ENCODE measurements around the gene MIEN1.
"Not testable (repeated sequence)": the region's sequence is repeated elsewhere in the genome, so short reads cannot be mapped to it uniquely, and the experiment has no call there.

Gene MIEN1

GRCh38 chr17:39715375-39716072 is 14.8 kb downstream of the MIEN1 start:
- no peak for DNase-seq

- no peak for DNase-seq
These were observed 16.1 kb downstream of the MIEN1 start for GRCh38 chr17:39714234-39714633.

GRCh38 chr17:39711851-39712250 is 18.5 kb downstream of the MIEN1 start:
- no peak for DNase-seq

DNA sequence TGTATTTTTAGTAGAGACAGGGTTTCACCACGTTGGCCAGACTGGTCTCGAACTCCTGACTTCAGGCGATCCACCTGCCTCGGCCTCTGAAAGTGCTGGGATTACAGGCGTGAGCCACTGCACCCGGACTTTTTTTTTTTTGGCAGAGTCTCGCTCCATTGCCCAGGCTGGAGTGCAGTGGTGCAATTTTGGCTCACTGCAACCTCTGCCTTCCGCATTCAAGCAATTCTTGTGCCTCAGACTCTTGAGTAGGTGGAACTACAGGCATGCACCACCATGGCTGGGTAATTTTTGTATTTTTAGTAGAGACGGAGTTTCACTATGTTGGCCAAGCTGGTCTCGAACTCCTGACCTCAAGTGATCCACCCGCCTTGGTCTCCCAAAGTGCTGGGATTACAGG is 19.3 kb downstream of the MIEN1 start:
- not testable (repeated sequence) for DNase-seq

DNA sequence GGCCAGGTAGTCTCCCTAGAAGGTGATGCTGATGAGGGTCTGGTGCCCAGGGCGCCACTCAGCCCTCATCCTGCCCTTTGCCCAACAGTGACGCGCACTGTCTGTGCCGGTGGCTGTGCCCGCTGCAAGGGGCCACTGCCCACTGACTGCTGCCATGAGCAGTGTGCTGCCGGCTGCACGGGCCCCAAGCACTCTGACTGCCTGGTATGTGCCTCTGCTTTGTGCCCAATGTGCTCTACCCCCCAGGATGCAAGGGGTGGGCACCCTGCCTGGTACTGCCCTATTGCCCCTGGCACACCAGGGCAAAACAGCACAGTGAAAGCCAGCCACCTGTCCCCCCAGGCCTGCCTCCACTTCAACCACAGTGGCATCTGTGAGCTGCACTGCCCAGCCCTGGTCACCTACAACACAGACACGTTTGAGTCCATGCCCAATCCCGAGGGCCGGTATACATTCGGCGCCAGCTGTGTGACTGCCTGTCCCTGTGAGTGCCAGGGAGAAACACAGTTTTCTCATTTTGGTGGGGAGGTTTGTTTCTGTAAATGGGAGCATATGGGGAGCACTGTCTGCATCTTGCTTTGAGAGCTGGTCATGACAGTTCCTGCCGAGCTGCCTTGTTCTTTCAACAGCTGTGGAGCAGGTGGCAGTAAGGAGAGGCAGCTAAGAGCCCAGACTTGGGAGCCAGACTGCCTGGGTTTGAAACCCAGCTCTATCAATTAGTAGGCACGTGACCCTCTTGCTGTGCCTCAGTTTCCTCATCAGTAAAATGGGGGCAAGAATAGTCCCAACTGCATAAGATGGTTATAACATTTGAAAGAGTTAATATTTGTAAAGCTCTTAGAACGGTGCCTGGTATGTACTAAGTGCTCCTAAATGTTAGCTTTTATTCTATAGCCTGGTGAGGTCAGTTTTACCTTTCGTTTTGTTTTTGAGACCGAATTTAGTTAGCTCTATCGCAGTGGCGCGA is 20.1 kb downstream of the MIEN1 start:
- no peak for DNase-seq

- no peak for DNase-seq
These were observed 20.9 kb downstream of the MIEN1 start for GRCh38 chr17:39709319-39709997.

- DNase-seq = peak; percentile 29
These were observed 23.4 kb downstream of the MIEN1 start for GRCh38 chr17:39706921-39707337.

- DNase-seq = no peak
These were observed 23.9 kb downstream of the MIEN1 start for GRCh38 chr17:39706383-39706782.

DNA sequence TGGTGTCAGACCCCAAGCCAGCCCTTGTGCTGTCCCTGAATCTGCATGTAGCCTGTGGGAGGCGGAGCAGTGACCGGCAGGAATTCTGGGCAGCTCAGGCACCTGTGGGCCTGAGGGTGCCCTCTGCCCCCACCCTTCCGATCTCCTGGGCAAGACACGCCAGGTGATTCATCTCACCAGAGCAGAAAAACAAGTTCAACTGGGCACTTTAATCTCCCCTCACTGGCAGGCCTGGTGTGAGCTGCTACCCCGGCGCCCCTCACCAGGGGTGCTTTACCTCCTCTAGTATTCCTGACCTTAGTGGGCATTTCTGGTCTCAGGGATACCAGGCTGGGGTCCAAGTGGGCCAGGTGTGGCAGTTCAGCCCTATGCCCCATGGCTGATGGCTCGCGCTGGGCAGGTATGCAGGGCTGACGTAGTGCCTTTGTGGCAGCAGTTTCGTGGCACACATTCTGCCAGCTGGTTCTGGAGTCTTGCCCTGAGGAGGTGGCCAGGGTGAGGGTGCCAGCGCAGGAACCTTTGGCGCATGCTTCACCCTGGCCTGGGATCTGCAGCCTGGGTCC is 24.5 kb downstream of the MIEN1 start:
- no peak for DNase-seq

GRCh38 chr17:39704821-39705551 is 25.3 kb downstream of the MIEN1 start:
- no peak for DNase-seq

GRCh38 chr17:39703913-39704312 is 26.4 kb downstream of the MIEN1 start:
- DNase-seq = no peak

DNA sequence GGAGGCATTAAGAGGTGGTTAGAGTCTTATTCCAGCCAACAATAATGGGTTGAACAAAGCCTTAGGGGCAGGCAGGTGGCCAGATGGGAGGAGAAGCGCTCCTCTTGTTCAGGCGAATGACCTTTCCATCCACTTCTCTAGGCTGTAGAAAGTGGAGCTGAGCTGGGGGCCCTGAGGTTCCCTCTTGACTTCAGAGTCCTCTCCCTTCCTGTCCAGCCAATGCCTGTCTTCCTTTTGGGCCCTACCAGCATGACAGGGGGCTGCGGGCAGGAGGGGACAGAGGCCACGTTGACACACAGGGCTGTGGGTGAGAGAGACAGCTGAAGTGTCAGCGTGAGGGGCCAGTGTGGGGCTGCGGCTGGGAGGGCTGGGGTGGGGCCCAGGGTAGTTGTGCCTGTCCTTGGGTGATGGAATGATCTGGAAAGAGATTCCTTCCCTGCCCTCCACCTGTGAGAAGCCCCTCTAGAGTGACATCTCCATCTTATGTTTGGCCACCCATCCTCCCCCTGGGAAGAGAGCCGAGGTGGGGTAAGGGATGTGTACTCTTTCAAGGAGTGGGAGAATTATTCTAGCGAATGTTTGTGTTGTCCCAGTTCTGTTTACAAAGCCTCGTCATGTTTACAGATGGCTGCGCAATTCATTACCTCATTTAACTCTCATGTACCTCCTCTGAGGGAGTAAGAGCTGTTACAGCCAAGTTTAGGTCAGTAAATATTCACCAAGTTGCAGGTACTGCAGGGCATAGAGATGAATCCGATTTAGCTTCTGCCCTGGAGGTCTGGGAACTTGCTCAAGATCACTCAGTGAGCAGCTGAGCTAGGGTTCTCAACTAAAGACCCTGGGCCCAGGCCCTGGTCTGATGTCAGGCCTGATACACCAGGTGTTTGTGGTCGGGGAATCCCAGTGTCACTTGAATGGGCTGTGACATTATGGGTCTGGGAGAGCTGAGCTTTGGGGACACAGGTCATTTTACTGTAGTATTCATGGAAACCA is 27.1 kb downstream of the MIEN1 start:
- no peak for DNase-seq

- DNase-seq = no peak
These were observed 28.4 kb downstream of the MIEN1 start for GRCh38 chr17:39701784-39702422.

DNA sequence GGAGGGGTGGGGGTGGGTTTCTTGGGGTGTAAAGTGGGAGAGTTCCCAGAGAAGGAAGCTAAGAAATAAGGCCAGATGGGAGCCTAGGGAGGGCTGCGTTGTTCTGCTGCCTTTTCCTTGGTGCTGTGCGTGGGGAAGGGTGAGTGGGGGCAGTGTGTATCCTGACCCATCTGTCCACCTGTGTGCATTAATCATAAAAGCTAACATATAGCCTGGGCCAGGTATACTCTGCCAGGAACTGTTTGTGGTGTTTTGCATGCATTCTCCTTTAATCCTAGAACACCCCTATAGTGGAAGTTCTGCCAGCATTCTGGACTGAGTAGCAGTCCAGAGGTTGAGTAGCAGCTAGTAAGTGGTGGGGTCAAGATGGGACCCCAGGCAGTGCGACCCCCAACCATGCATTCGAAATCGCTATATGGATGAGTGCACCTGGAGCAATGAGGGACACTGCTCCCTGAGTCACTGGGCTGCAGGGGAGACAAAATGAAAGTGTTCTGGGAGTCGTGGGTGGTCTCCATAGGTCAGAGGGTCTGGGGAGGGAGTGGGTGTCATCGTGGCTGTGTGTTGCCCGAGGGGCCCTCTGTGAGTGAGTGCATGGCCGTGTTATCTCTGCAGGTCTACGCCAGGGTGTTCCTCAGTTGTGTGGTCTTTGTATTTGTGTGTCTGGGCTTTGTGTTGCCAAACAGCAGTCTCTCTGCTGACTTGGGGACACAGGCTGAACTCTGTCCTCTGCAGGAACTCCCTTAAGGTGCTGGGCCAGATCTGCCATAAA is 29.1 kb downstream of the MIEN1 start:
- DNase-seq = no peak

- no peak for DNase-seq
These were observed 30.0 kb downstream of the MIEN1 start for GRCh38 chr17:39700148-39700987.

GRCh38 chr17:39699818-39700147 is 30.5 kb downstream of the MIEN1 start, which contains the start of gene ERBB2:
Gene ERBB2, plus strand, starts transcription at chr17:39700064. Its CDS starts 175 bp downstream, at chr17:39700239.
- no peak for DNase-seq

GRCh38 chr17:39699157-39699817 is 31.0 kb downstream of the MIEN1 start:
- DNase-seq = not testable (repeated sequence)

- no peak for DNase-seq
These were observed 32.4 kb downstream of the MIEN1 start for GRCh38 chr17:39697961-39698360.

Data from central memory CD4-positive, alpha-beta T cell (primary cell).